ENCODE data around the gene NLK. TPM values are rescaled to one million over a fixed set of nuclear protein-coding genes. Genes with fewer than 3 reads are reported as not detected.
"Not testable (repeated sequence)": the region's sequence is repeated elsewhere in the genome, so short reads cannot be mapped to it uniquely, and the experiment has no call there.

Gene NLK
- total and polyA plus RNA-seq, 4 experiments from 2014 or later = 1.2 to 14.0 (median 7.8) TPM

DNA sequence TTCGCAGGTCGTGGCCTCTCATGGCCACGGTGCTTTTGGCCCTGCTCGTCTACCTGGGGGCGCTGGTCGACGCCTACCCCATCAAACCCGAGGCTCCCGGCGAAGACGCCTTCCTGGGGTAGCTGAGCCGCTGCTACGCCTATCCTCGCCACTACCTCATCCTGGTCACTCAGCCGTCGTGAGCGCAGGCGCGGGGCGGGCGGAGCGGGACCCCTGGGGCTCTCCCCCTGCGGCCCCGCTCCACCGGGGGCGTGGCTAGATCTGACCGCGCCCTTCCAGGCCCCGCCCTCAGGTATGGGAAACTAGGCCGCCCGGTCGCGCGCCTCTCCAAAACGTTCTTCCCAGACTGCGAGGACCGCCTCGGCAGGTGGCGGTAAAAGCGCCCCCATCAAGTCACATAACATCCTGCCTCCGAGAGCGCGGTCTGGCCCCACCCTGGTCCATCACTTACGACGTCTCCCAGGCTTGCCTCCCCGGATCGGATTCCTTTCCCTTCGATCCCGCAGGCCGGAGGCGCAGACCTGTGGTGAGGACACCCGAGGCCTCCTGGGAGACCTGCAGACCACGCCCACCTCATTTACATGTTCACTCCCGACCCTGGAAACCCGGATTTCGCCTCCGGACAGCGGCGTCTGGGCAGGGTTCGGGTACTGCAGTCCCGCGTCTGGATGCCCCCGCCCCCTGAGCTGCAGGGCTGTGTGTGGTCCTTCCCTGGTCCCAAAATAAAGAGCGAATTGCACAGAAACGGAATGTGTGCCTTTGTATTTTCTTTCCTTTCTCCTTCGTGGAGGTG lies 185.0 kb downstream of the NLK start:
- POLR2A ChIA-PET (ENCODE audit: partially characterized antibody) = no interaction called here
- H3K4me3 ChIP-seq (ENCODE audit: low read length in 2 of 2) = peak overlapping the region in 1 of 2 donors; percentile 4
- peak overlapping the region; percentile 35 to 85 (median 73) for H3K4me3 Mint-ChIP-seq
- no peaks in the 10 kb centered on the region for H3K9me3 ChIP-seq (ENCODE audit: control insufficient read depth in 1 of 2, low read length in 2 of 2)
- H3K36me3 ChIP-seq (ENCODE audit: insufficient read depth, low read length) = no peaks in the 10 kb centered on the region
- peaks cover 10% of the 10 kb centered on the region for H3K4me1 ChIP-seq (ENCODE audit: insufficient read depth, low read length)
- intact Hi-C loops (cut with micrococcal nuclease) = no loop called here
- peaks cover 19% of the 10 kb centered on the region for H3K27me3 ChIP-seq (ENCODE audit: insufficient read depth, low read length)
- H3K4me1 Mint-ChIP-seq = peaks cover 4 to 14% (median 10%) of the 10 kb centered on the region in 4 donors
- H3K9me3 Mint-ChIP-seq = peaks cover 0 to 2% (median 0%) of the 10 kb centered on the region in 8 donors
- H3K27me3 Mint-ChIP-seq = peaks cover 35 to 37% of the 10 kb centered on the region in 2 donors
- no peaks in the 10 kb centered on the region for H3K36me3 Mint-ChIP-seq
- CTCF ChIA-PET (ENCODE audit: partially characterized antibody) = interaction anchor here (1.4 kb wide), 1 partner anchor 24 kb away, joined by 4 read pairs; no protein-coding TSS in a partner anchor
- H3K27ac ChIP-seq (ENCODE audit: low read depth, low read length) = no peak overlapping the region
- DNase-seq = peak in 1 of 5 donors; percentile 13
- H3K27ac Mint-ChIP-seq = no peak overlapping the region

DNA sequence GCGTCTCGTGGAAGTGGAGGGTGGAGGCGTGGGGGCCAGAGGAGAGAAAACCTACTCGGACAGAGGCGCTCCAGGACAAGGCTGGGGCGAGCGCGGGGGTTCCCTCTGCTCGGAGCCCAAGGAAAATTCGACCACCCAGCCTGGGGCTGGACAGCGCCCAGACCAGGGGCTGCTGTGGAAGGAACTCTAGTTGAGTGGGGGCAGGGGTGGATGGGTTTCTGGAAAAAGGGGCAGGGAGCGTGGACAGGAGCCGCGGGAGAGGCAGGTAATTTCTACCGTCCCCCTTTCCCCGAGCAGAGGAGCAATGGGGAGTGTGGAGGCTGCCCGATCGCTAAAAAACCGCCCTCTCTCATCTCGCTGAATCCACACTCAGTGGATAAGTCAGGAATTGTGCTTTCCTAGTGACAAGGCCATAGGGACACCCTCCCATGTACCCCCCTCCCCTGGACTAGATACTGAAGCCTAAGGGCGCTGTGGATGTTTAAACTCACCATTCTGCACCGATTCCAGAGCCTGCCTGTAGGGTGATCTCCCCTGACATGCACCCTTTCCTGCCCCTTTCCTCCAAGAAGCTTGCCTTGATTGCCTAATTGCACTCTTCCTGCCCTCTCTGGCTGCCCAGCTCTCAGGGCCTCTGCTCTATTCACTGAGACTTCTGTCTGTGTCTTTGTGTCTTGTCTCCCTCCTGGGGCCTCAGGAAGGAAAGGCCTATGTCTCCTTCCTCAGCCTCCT lies 185.8 kb downstream of the NLK start:
- Histone ChIP-seq H3K36me3 (ENCODE audit: insufficient read depth, low read length) (no peaks in the 10 kb centered on the region), H3K4me1 (ENCODE audit: insufficient read depth, low read length) (peaks cover 10% of the 10 kb centered on the region), H3K9me3 (ENCODE audit: control insufficient read depth in 1 of 2, low read length in 2 of 2) (no peaks in the 10 kb centered on the region), H3K27ac (ENCODE audit: low read depth, low read length) (no peak overlapping the region), H3K4me3 (ENCODE audit: low read length in 2 of 2) (no peak overlapping the region), H3K27me3 (ENCODE audit: insufficient read depth, low read length) (peaks cover 19% of the 10 kb centered on the region)
- ChIA-PET CTCF (ENCODE audit: partially characterized antibody) (no interaction called here), POLR2A (ENCODE audit: partially characterized antibody) (no interaction called here)
- intact Hi-C loops (cut with micrococcal nuclease) = no loop called here
- Mint-ChIP-seq H3K4me3 (peak overlapping the region; percentile 63 to 85 (median 74)), H3K36me3 (no peaks in the 10 kb centered on the region), H3K4me1 (peaks cover 4 to 14% (median 10%) of the 10 kb centered on the region in 4 donors), H3K9me3 (peaks cover 0 to 2% (median 0%) of the 10 kb centered on the region in 8 donors), H3K27me3 (peaks cover 35 to 42% of the 10 kb centered on the region in 2 donors), H3K27ac (no peak overlapping the region)
- no peak for DNase-seq

DNA sequence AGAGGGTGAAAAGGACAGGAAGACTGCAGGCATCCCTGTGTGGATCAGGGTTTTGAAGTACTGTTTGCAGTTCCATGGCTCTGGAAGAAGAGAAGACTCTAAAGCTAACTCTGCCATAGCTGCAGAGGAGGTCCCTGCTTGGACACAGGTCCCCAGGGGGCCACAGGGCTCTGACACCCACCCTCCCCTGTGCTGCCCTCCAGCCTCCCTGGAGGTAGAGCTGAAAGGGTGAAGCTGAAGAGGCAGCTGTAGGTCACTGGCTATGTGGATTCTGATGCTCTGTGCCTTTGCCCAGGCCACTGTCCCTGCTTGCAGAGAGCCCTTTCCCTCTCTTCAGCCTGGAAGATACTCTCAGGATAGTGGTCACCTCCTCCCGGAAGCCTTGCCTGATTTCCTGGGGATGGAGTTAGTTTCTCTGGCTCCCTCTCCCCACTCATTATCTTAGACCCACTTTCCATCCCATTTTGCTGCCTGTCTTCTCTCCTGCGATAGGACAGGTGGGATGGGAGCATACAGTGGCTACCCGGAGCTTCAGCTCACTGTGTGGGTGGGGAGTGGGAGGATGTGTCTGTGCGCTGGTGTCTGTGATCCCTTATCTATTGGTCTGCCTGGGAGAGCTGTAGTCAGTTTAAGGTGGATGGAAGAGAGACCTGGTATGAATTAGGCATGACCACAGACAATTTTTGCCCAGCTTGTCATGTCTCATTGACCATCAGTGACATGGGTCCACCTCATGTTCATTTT lies 186.7 kb downstream of the NLK start:
- Histone ChIP-seq H3K27ac (ENCODE audit: low read depth, low read length) (no peak overlapping the region), H3K4me1 (ENCODE audit: insufficient read depth, low read length) (peaks cover 10% of the 10 kb centered on the region), H3K36me3 (ENCODE audit: insufficient read depth, low read length) (no peaks in the 10 kb centered on the region), H3K4me3 (ENCODE audit: low read length in 2 of 2) (no peak overlapping the region), H3K27me3 (ENCODE audit: insufficient read depth, low read length) (peaks cover 19% of the 10 kb centered on the region), H3K9me3 (ENCODE audit: control insufficient read depth in 1 of 2, low read length in 2 of 2) (no peaks in the 10 kb centered on the region)
- intact Hi-C loops (cut with micrococcal nuclease) = no loop called here
- DNase-seq = no peak
- no peak overlapping the region for H3K4me3 Mint-ChIP-seq
- peaks cover 35 to 42% of the 10 kb centered on the region in 2 donors for H3K27me3 Mint-ChIP-seq
- no peak overlapping the region for H3K27ac Mint-ChIP-seq
- ChIA-PET POLR2A (ENCODE audit: partially characterized antibody) (no interaction called here), CTCF (ENCODE audit: partially characterized antibody) (interaction anchor here (1.2 kb wide), 1 partner anchor 22 kb away, joined by 4 read pairs; no protein-coding TSS in a partner anchor)
- peaks cover 4 to 14% (median 10%) of the 10 kb centered on the region in 4 donors for H3K4me1 Mint-ChIP-seq
- H3K36me3 Mint-ChIP-seq = no peaks in the 10 kb centered on the region
- H3K9me3 Mint-ChIP-seq = peaks cover 0 to 2% (median 0%) of the 10 kb centered on the region in 8 donors

DNA sequence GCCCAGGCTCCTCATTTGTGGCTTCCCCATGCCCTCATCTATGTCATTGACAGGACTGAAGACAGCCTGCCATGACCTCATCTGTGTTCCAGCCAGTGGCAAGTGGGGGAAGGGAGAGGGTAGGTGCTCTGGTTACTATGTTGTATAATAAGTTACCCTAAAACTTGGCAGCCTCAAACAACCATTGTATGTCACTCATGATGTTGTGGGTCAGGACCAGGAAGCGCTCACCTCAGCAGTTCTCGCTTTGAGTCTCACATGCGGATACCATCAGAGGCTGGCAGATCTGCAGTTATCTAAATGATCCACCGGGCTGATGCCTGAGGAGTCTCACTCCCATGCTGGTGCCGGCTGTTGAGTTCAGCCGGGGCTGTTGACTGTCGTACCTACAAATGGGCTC lies 187.5 kb downstream of the NLK start:
- H3K36me3 Mint-ChIP-seq = no peaks in the 10 kb centered on the region
- peaks cover 19% of the 10 kb centered on the region for H3K27me3 ChIP-seq (ENCODE audit: insufficient read depth, low read length)
- H3K4me3 Mint-ChIP-seq = peak overlapping the region in 1 of 8 donors; percentile 23
- ChIA-PET POLR2A (ENCODE audit: partially characterized antibody) (no interaction called here), CTCF (ENCODE audit: partially characterized antibody) (interaction anchor here (1.2 kb wide), 1 partner anchor 21 kb away, joined by 4 read pairs; no protein-coding TSS in a partner anchor)
- no peaks in the 10 kb centered on the region for H3K9me3 ChIP-seq (ENCODE audit: control insufficient read depth in 1 of 2, low read length in 2 of 2)
- intact Hi-C loops (cut with micrococcal nuclease) = loop anchor here (5.0 kb wide), 1 partner anchor 312 kb away; no protein-coding TSS in a partner anchor
- no peaks in the 10 kb centered on the region for H3K36me3 ChIP-seq (ENCODE audit: insufficient read depth, low read length)
- H3K4me1 ChIP-seq (ENCODE audit: insufficient read depth, low read length) = peaks cover 10% of the 10 kb centered on the region
- H3K27ac Mint-ChIP-seq = no peak overlapping the region
- peaks cover 0 to 2% (median 0%) of the 10 kb centered on the region in 8 donors for H3K9me3 Mint-ChIP-seq
- H3K27ac ChIP-seq (ENCODE audit: low read depth, low read length) = no peak overlapping the region
- DNase-seq = peak in 1 of 5 donors; percentile 17
- peaks cover 4 to 14% (median 10%) of the 10 kb centered on the region in 4 donors for H3K4me1 Mint-ChIP-seq
- H3K4me3 ChIP-seq (ENCODE audit: low read length in 2 of 2) = no peak overlapping the region
- peaks cover 35 to 42% of the 10 kb centered on the region in 2 donors for H3K27me3 Mint-ChIP-seq

DNA sequence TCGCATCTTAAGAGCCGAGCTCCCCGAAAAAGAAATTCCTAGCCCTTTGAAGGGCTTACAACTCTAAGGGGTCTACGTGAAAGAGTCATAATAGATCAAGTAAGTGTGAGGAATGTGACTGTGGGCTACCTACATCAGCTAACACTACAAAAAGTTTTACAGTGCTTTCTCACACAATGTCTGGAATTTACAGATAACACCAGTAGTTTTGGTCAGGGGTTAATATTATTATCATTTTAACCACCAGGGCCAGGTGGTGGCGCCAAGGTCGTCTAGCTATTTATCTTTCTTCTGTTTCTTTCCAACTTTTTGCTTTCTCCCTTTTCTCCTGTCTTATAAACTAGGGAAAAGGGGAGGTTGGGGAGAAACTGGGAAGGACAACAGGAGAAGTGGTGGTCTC lies 188.1 kb downstream of the NLK start:
- H3K9me3 ChIP-seq (ENCODE audit: control insufficient read depth in 1 of 2, low read length in 2 of 2); H3K9me3 Mint-ChIP-seq; H3K36me3 Mint-ChIP-seq; H3K36me3 ChIP-seq (ENCODE audit: insufficient read depth, low read length); DNase-seq; H3K27ac Mint-ChIP-seq; POLR2A ChIA-PET (ENCODE audit: partially characterized antibody); H3K4me3 Mint-ChIP-seq; H3K27ac ChIP-seq (ENCODE audit: low read depth, low read length); H3K4me3 ChIP-seq (ENCODE audit: low read length in 2 of 2): not testable (repeated sequence)
- CTCF ChIA-PET (ENCODE audit: partially characterized antibody) = interaction anchor here (1.4 to 3.5 kb wide), 3 partner anchors 14 to 186 kb away, joined by 5 to 14 read pairs (median 12); no protein-coding TSS in a partner anchor
- Mint-ChIP-seq H3K27me3 (peaks cover 35 to 41% of the 10 kb centered on the region in 2 donors), H3K4me1 (peaks cover 4 to 14% (median 10%) of the 10 kb centered on the region in 4 donors)
- intact Hi-C loops (cut with micrococcal nuclease) = loop anchor here (5.0 kb wide), 1 partner anchor 312 kb away; no protein-coding TSS in a partner anchor
- Histone ChIP-seq H3K4me1 (ENCODE audit: insufficient read depth, low read length) (peaks cover 10% of the 10 kb centered on the region), H3K27me3 (ENCODE audit: insufficient read depth, low read length) (peaks cover 19% of the 10 kb centered on the region)

DNA sequence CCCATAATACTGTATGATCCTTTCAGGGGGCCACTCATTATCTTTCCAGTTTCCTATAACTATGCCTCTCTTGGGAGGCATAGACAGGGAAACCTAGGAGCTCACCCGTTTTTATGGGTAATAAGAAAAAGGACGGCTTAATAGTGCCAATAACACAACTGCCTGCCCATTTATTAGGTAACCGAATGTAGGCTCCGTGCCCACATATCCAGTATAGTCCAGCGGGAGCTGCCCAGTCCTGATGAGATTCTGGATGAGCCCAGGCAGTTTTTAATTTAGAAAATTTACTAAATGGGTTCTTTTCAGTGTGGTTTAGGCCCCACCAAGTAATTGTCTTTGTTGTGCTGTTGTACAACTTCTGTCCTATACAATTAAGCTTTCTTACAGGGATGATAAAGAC lies 189.1 kb downstream of the NLK start:
- POLR2A ChIA-PET (ENCODE audit: partially characterized antibody); H3K27ac Mint-ChIP-seq; H3K36me3 ChIP-seq (ENCODE audit: insufficient read depth, low read length); H3K27ac ChIP-seq (ENCODE audit: low read depth, low read length); H3K4me3 ChIP-seq (ENCODE audit: low read length in 2 of 2); DNase-seq; H3K9me3 ChIP-seq (ENCODE audit: control insufficient read depth in 1 of 2, low read length in 2 of 2); H3K9me3 Mint-ChIP-seq; H3K36me3 Mint-ChIP-seq; H3K4me3 Mint-ChIP-seq: not testable (repeated sequence)
- intact Hi-C loops (cut with micrococcal nuclease) = loop anchor here (2.0 to 5.0 kb wide), 2 partner anchors 185 to 311 kb away; no protein-coding TSS in a partner anchor
- H3K4me1 ChIP-seq (ENCODE audit: insufficient read depth, low read length) = peaks cover 10% of the 10 kb centered on the region
- Mint-ChIP-seq H3K27me3 (peaks cover 29 to 33% of the 10 kb centered on the region in 2 donors), H3K4me1 (peaks cover 4 to 14% (median 10%) of the 10 kb centered on the region in 4 donors)
- CTCF ChIA-PET (ENCODE audit: partially characterized antibody) = interaction anchor here (0.9 to 3.5 kb wide), 6 partner anchors 9 to 185 kb away, joined by 3 to 14 read pairs (median 6); no protein-coding TSS in a partner anchor
- H3K27me3 ChIP-seq (ENCODE audit: insufficient read depth, low read length) = peaks cover 13% of the 10 kb centered on the region

Data from CD4-positive, alpha-beta memory T cell (primary cell).